WI38 (cell line): Measurements from ENCODE around the gene ARHGAP9.

Source experiments
- H3K4me3 ChIP-seq: 2 replicates; pipeline ENCODE4 v1.5.1; 2011; ENCODE audit warnings: low read depth, mild to moderate bottlenecking, control low read depth, low read length
- CTCF ChIP-seq: IDR thresholded peaks from 2 replicates; pipeline ENCODE4 v1.5.1; 2012; ENCODE audit warnings: low read depth, mild to moderate bottlenecking, control low read depth, low read length

Gene ARHGAP9

GRCh38 chr12:57470286-57470969 is 9.2 kb downstream of the ARHGAP9 start:
- no peak overlapping the region for H3K4me3 ChIP-seq
- TF ChIP-seq CTCF = no peak

- H3K4me3 ChIP-seq = no peak overlapping the region
- no peak for TF ChIP-seq CTCF
Measured at GRCh38 chr12:57469296-57470164, 10.1 kb downstream of the ARHGAP9 start.

GRCh38 chr12:57467915-57468314 is 11.8 kb downstream of the ARHGAP9 start:
- no peak for TF ChIP-seq CTCF
- H3K4me3 ChIP-seq = no peak overlapping the region

GRCh38 chr12:57467212-57467874 is 12.3 kb downstream of the ARHGAP9 start:
- H3K4me3 ChIP-seq = no peak overlapping the region
- TF ChIP-seq CTCF = no peak

GRCh38 chr12:57465747-57466505 is 13.7 kb downstream of the ARHGAP9 start:
- no peak overlapping the region for H3K4me3 ChIP-seq
- TF ChIP-seq CTCF = no peak

- TF ChIP-seq CTCF = no peak
- no peak overlapping the region for H3K4me3 ChIP-seq
Measured at GRCh38 chr12:57465030-57465746, 14.5 kb downstream of the ARHGAP9 start.
